HCT116 (cell line): ENCODE results near the gene TRAF3. TPM values are rescaled to one million over a fixed set of nuclear protein-coding genes. Genes with fewer than 3 reads are reported as not detected.

ENCODE experiments used
- ATAC-seq: fragments of 200-7000 bp; cut with Tn5 transposase; 2 replicates; pipeline ENCODE4 v1.9.1; 2020; ENCODE audit warnings: mild to moderate bottlenecking, moderate library complexity
- BruUV-seq: library from RNA; stranded (reverse); fragments of 400-500 nt; replicated peaks from 2 replicates; lab custom pipeline; 2021; lab: Mats Ljungman, UMichigan
- CTCF ChIA-PET: fragments of 300-600 bp; sonication (Branson Sonifier 250); formaldehyde crosslinking; loops from one replicate; lab custom pipeline; 2021; ENCODE audit warnings: antibody characterized with exemption; lab: Charles Lee
- POLR2A ChIA-PET: fragments of 300-600, 350-600 bp; sonication (Branson Sonifier 250); formaldehyde crosslinking; loops from one replicate; lab custom pipeline; 2021; ENCODE audit warnings: antibody characterized with exemption; lab: Charles Lee
- RAD21 ChIA-PET, 2 experiments: fragments of 300-600 bp; sonication (Branson Sonifier 250); formaldehyde crosslinking; loops; one replicate each; lab custom pipeline; 2023; ENCODE audit warnings: low total read pairs in 2 of 2; ENCODE audit not compliant: uncharacterized antibody in 2 of 2, unreplicated experiment in 2 of 2, low non-redundant PET in 1 of 2; lab: Charles Lee
- DNase-seq: peaks from one replicate; pipeline ENCODE4 v3.0.0-alpha.2; 2010; ENCODE audit warnings: low read depth, low spot score
- H2AFZ ChIP-seq: fragments of 200-600 bp; shearing (Covaris generic), sonication (generic); 2 replicates; pipeline ENCODE4 v1.6.1; 2017; ENCODE audit warnings: low read depth, mixed run types, mixed read lengths, antibody characterized with exemption, low read length; ENCODE audit not compliant: poor library complexity, severe bottlenecking
- H3K27ac ChIP-seq: 2 replicates; pipeline ENCODE4 v1.5.1; 2012; ENCODE audit warnings: low read depth, low read length
- H3K27me3 ChIP-seq: fragments of 200-600 bp; sonication (generic); 2 replicates; pipeline ENCODE4 v1.6.1; 2016; ENCODE audit warnings: mixed run types, low read length, mixed read lengths; ENCODE audit not compliant: insufficient read depth
- H3K36me3 ChIP-seq, 2 experiments: fragments of 200-500 bp in 1 of 2; fragments of 200-600 bp in 1 of 2; sonication (Bioruptor generic) in 1 of 2; sonication (generic) in 1 of 2; 2 replicates each; pipeline versions ENCODE4 v1.5.1 to v1.6.1; 2014 to 2016; ENCODE audit warnings: low read length in 2 of 2, inconsistent platforms in 1 of 2, mixed read lengths in 1 of 2, mixed run types in 1 of 2; ENCODE audit not compliant: insufficient read depth in 2 of 2, control insufficient read depth in 1 of 2
- H3K4me1 ChIP-seq, 2 experiments: fragments of 200-600 bp in 1 of 2; sonication (generic) in 1 of 2; 2 replicates each; pipeline versions ENCODE4 v1.5.1 to v1.6.1; 2012 to 2017; ENCODE audit warnings: low read length in 2 of 2, inconsistent platforms in 1 of 2, mild to moderate bottlenecking in 1 of 2, mixed read lengths in 1 of 2, mixed run types in 1 of 2, moderate library complexity in 1 of 2; ENCODE audit not compliant: insufficient read depth in 2 of 2, control insufficient read depth in 1 of 2
- H3K4me2 ChIP-seq: fragments of 200-600 bp; sonication (generic); 2 replicates; pipeline ENCODE4 v1.6.1; 2017; ENCODE audit warnings: mixed run types, low read length, mixed read lengths
- H3K4me3 ChIP-seq, 2 experiments: fragments of 200-600 bp in 1 of 2; sonication (generic) in 1 of 2; replicated peaks in 1 of 2; 2 replicates each; pipeline ENCODE4 v1.5.1; 2011 to 2016; ENCODE audit warnings: low read length in 2 of 2, control low read depth in 1 of 2, low read depth in 1 of 2, mild to moderate bottlenecking in 1 of 2, mixed read lengths in 1 of 2, mixed run types in 1 of 2
- H3K79me2 ChIP-seq: fragments of 200-600 bp; sonication (generic); 2 replicates; pipeline ENCODE4 v1.6.1; 2017; ENCODE audit warnings: mild to moderate bottlenecking, mixed run types, low read length, moderate library complexity, mixed read lengths; ENCODE audit not compliant: insufficient read depth
- H3K9ac ChIP-seq: fragments of 200-600 bp; sonication (generic); 2 replicates; pipeline ENCODE4 v1.6.1; 2016; ENCODE audit warnings: low read length, mixed read lengths
- H3K9me2 ChIP-seq: fragments of 200-600 bp; sonication (generic), shearing (Covaris generic); 2 replicates; pipeline ENCODE4 v1.6.1; 2017; ENCODE audit warnings: mixed run types, mild to moderate bottlenecking, moderate library complexity; ENCODE audit not compliant: insufficient read depth
- H3K9me3 ChIP-seq, 2 experiments: fragments of 200-500 bp in 1 of 2; fragments of 200-600 bp in 1 of 2; sonication (Bioruptor generic) in 1 of 2; sonication (generic) in 1 of 2; 2 replicates each; pipeline ENCODE4 v1.6.1; 2014 to 2017; ENCODE audit warnings: low read length in 2 of 2, mixed read lengths in 2 of 2, inconsistent platforms in 1 of 2, low read depth in 1 of 2, mild to moderate bottlenecking in 1 of 2, mixed run types in 1 of 2, moderate library complexity in 1 of 2; ENCODE audit not compliant: control insufficient read depth in 1 of 2, insufficient read depth in 1 of 2
- H4K20me1 ChIP-seq: fragments of 200-600 bp; sonication (generic), shearing (Covaris generic); 2 replicates; pipeline ENCODE4 v1.6.1; 2017; ENCODE audit warnings: mixed run types, mild to moderate bottlenecking, moderate library complexity; ENCODE audit not compliant: insufficient read depth
- CEBPB ChIP-seq: IDR thresholded peaks from 2 replicates; pipeline ENCODE4 v1.6.1; 2012; ENCODE audit warnings: low read depth
- CTCF ChIP-seq, 3 experiments: fragments of 200-600 bp in 1 of 3; sonication (generic) in 1 of 3; IDR thresholded peaks in 2 of 3; conservative IDR thresholded peaks in 1 of 3; 2 replicates each; pipeline ENCODE4 v1.5.1; 2012 to 2017; ENCODE audit warnings: low read depth in 2 of 3, low read length in 2 of 3, antibody characterized with exemption in 1 of 3, borderline replicate concordance in 1 of 3, control low read depth in 1 of 3, mild to moderate bottlenecking in 1 of 3, mixed read lengths in 1 of 3, mixed run types in 1 of 3, moderate library complexity in 1 of 3; ENCODE audit not compliant: insufficient read depth in 1 of 3
- EGR1 ChIP-seq: IDR thresholded peaks from 2 replicates; pipeline ENCODE4 v1.6.1; 2012; ENCODE audit warnings: low read depth
- ELF1 ChIP-seq: IDR thresholded peaks from 2 replicates; pipeline ENCODE4 v1.6.1; 2012; ENCODE audit warnings: low read depth, borderline replicate concordance
- EZH2 ChIP-seq: fragments of 200-600 bp; sonication (generic); IDR thresholded peaks from 2 replicates; pipeline ENCODE4 v1.6.1; 2017; ENCODE audit warnings: antibody characterized with exemption, mixed run types
- EZH2phosphoT487 ChIP-seq: fragments of 200-600 bp; IDR thresholded peaks from 2 replicates; pipeline ENCODE4 v1.6.1; 2018; ENCODE audit warnings: antibody characterized with exemption, borderline replicate concordance
- FOSL1 ChIP-seq: IDR thresholded peaks from 2 replicates; pipeline ENCODE4 v1.6.1; 2012; ENCODE audit warnings: low read depth
- POLR2AphosphoS5 ChIP-seq: IDR thresholded peaks from 2 replicates; pipeline ENCODE4 v1.6.1; 2011; ENCODE audit warnings: mild to moderate bottlenecking, low read depth, low read length, moderate library complexity
- SIN3A ChIP-seq: IDR thresholded peaks from 2 replicates; pipeline ENCODE4 v1.6.1; 2012; ENCODE audit warnings: low read depth
- SRF ChIP-seq: IDR thresholded peaks from 2 replicates; pipeline ENCODE4 v1.6.1; 2012; ENCODE audit warnings: low read depth
- YY1 ChIP-seq: IDR thresholded peaks from 2 replicates; pipeline ENCODE4 v1.6.1; 2011; ENCODE audit warnings: low read length, low read depth, moderate library complexity, mild to moderate bottlenecking; ENCODE audit not compliant: insufficient replicate concordance; ENCODE audit errors: extremely low read depth
- ZFX ChIP-seq: fragments of 450-650 bp; IDR thresholded peaks from 2 replicates; pipeline ENCODE4 v1.6.1; 2017
- ZNF274 ChIP-seq: fragments of 200-500 bp; sonication (Bioruptor generic); IDR thresholded peaks from 2 replicates; pipeline ENCODE4 v1.6.1; 2014; ENCODE audit warnings: mild to moderate bottlenecking, low read depth, low read length, inconsistent platforms
- intact Hi-C: fragments of 100-400 bp; cut with micrococcal nuclease; formaldehyde crosslinking; loops from 2 replicates; pipeline ENCODE4 v1.10.0; 2022
- total RNA-seq: library from RNA; stranded (reverse); gene quantifications from one replicate; pipeline ENCODE4 v1.2.1, GENCODE V29; 2021; ENCODE audit not compliant: unreplicated experiment
- TF ChIP-seq, protein P1 (sequence below): IDR thresholded peaks from 2 replicates; pipeline ENCODE4 v1.6.1; 2011; ENCODE audit warnings: mild to moderate bottlenecking, low read length, moderate library complexity; ENCODE audit not compliant: insufficient replicate concordance; ENCODE audit errors: extremely low read depth
- TF ChIP-seq, protein P2 (sequence below): IDR thresholded peaks from 2 replicates; pipeline ENCODE4 v1.6.1; 2012; ENCODE audit warnings: low read depth
- TF ChIP-seq, protein P3 (sequence below): IDR thresholded peaks from 2 replicates; pipeline ENCODE4 v1.6.1; 2012

TRAF3 gene
- total RNA-seq, 1 experiment from 2014 or later, result 32.1 TPM

GRCh38 chr14:102957222-102957621 is 180.0 kb downstream of the TRAF3 start:
- CTCF ChIA-PET, result no interaction called here
- Histone ChIP-seq H3K4me1 (no peaks in the 10 kb centered on the region), H3K79me2 (no peaks in the 10 kb centered on the region), H3K9me3 (no peaks in the 10 kb centered on the region), H3K36me3 (peaks cover 25 to 39% of the 10 kb centered on the region in 2 experiments; a peak in 3 of 4 replicates), H4K20me1 (no peaks in the 10 kb centered on the region), H3K4me3 (no peak overlapping the region), H3K27me3 (no peaks in the 10 kb centered on the region), H3K9ac (no peak overlapping the region), H3K27ac (no peak overlapping the region), H2AFZ (no peak overlapping the region), H3K9me2 (no peaks in the 10 kb centered on the region), H3K4me2 (no peak overlapping the region)
- no peak for TF ChIP-seq ELF1
- TF ChIP-seq FOSL1, result no peak
- no peak for TF ChIP-seq SRF
- TF ChIP-seq CEBPB, result no peak
- no peak for TF ChIP-seq EZH2
- TF ChIP-seq POLR2AphosphoS5, result no peak
- no peak for TF ChIP-seq CTCF (IDR thresholded peaks at IDR 0.05 in 2 of 3, conservative IDR thresholded peaks at IDR 0.05 in 1 of 3; ENCODE audit: borderline replicate concordance in 1 of 3, insufficient read depth in 1 of 3, low read depth in 2 of 3, low read length in 2 of 3)
- TF ChIP-seq, protein P1, sequence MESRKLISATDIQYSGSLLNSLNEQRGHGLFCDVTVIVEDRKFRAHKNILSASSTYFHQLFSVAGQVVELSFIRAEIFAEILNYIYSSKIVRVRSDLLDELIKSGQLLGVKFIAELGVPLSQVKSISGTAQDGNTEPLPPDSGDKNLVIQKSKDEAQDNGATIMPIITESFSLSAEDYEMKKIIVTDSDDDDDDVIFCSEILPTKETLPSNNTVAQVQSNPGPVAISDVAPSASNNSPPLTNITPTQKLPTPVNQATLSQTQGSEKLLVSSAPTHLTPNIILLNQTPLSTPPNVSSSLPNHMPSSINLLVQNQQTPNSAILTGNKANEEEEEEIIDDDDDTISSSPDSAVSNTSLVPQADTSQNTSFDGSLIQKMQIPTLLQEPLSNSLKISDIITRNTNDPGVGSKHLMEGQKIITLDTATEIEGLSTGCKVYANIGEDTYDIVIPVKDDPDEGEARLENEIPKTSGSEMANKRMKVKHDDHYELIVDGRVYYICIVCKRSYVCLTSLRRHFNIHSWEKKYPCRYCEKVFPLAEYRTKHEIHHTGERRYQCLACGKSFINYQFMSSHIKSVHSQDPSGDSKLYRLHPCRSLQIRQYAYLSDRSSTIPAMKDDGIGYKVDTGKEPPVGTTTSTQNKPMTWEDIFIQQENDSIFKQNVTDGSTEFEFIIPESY, result no peak
- TF ChIP-seq SIN3A, result no peak
- no peak for TF ChIP-seq EZH2phosphoT487
- TF ChIP-seq EGR1, result no peak
- TF ChIP-seq, protein P2, sequence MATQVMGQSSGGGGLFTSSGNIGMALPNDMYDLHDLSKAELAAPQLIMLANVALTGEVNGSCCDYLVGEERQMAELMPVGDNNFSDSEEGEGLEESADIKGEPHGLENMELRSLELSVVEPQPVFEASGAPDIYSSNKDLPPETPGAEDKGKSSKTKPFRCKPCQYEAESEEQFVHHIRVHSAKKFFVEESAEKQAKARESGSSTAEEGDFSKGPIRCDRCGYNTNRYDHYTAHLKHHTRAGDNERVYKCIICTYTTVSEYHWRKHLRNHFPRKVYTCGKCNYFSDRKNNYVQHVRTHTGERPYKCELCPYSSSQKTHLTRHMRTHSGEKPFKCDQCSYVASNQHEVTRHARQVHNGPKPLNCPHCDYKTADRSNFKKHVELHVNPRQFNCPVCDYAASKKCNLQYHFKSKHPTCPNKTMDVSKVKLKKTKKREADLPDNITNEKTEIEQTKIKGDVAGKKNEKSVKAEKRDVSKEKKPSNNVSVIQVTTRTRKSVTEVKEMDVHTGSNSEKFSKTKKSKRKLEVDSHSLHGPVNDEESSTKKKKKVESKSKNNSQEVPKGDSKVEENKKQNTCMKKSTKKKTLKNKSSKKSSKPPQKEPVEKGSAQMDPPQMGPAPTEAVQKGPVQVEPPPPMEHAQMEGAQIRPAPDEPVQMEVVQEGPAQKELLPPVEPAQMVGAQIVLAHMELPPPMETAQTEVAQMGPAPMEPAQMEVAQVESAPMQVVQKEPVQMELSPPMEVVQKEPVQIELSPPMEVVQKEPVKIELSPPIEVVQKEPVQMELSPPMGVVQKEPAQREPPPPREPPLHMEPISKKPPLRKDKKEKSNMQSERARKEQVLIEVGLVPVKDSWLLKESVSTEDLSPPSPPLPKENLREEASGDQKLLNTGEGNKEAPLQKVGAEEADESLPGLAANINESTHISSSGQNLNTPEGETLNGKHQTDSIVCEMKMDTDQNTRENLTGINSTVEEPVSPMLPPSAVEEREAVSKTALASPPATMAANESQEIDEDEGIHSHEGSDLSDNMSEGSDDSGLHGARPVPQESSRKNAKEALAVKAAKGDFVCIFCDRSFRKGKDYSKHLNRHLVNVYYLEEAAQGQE, result no peak
- TF ChIP-seq YY1, result no peak
- TF ChIP-seq ZFX, result no peak
- no peak for TF ChIP-seq ZNF274
- TF ChIP-seq, protein P3, sequence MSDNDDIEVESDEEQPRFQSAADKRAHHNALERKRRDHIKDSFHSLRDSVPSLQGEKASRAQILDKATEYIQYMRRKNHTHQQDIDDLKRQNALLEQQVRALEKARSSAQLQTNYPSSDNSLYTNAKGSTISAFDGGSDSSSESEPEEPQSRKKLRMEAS, result no peak
- POLR2A ChIA-PET, result no interaction called here
- intact Hi-C loops, result no loop called here
- no peak for DNase-seq
- BruUV-seq, result no TSS peak
- ATAC-seq, result no peak
- RAD21 ChIA-PET, result no interaction called here
